ENCODE results near the gene PPP6R2. TPM values are rescaled to one million over a fixed set of nuclear protein-coding genes. Genes with fewer than 3 reads are reported as not detected.
"Not testable (repeated sequence)": the region's sequence is repeated elsewhere in the genome, so short reads cannot be mapped to it uniquely, and the experiment has no call there.

Gene PPP6R2
- total RNA-seq, 2 experiments from 2014 or later: 56.5 to 58.9 TPM

- ChIA-PET CTCF (interaction anchor here (1.0 kb wide), 1 partner anchor 18 kb away, joined by 3 read pairs; no protein-coding TSS in a partner anchor), POLR2A (no interaction called here)
- H3K27me3 Mint-ChIP-seq: no peaks in the 10 kb centered on the region
- H3K4me3 Mint-ChIP-seq: no peak overlapping the region
- no peaks in the 10 kb centered on the region for H3K9me3 Mint-ChIP-seq
- H3K27ac Mint-ChIP-seq: no peak overlapping the region
- H3K36me3 Mint-ChIP-seq (ENCODE audit: low read depth): peaks cover 25% of the 10 kb centered on the region
- H3K4me1 Mint-ChIP-seq: peaks cover 7% of the 10 kb centered on the region
- DNase-seq: no peak
These were observed 24.8 kb downstream of the PPP6R2 start for GRCh38 chr22:50367778-50368500.

DNA sequence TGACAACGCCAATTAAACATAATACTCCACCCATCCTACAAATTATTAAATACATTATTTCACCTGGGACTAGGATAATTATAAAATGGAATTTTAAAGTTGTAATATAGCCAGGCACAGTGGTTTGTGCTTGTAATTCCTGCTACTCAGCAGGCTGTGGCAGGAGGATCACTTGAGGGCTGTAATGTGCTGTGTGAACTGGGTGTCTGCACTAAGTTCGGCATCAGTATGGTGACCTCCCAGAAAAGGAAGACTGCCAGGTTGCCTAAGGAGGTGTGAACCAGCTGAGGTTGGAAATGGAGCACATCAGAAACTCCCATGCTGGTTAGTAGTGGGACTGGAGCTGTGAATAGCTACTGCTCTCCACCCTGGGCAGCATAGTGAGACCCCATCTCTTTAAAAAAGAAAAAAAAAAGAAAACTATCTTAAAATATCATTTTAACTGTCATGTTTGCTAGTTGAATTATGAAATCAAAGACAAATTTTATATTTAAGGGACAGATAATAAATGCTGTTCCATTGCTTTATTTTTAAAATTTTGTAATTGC lies 28.0 kb downstream of the PPP6R2 start:
- Mint-ChIP-seq H3K27me3 (no peaks in the 10 kb centered on the region), H3K9me3 (no peaks in the 10 kb centered on the region), H3K36me3 (ENCODE audit: low read depth) (peaks cover 43% of the 10 kb centered on the region), H3K27ac (no peak overlapping the region), H3K4me1 (peaks cover 18% of the 10 kb centered on the region), H3K4me3 (no peak overlapping the region)
- CTCF ChIA-PET: no interaction called here
- no peak for DNase-seq
- POLR2A ChIA-PET: interaction anchor here (1.2 kb wide), 1 partner anchor 14 kb away, joined by 4 read pairs; no protein-coding TSS in a partner anchor

- Mint-ChIP-seq H3K9me3 (no peaks in the 10 kb centered on the region), H3K36me3 (ENCODE audit: low read depth) (peaks cover 49% of the 10 kb centered on the region), H3K27me3 (no peaks in the 10 kb centered on the region), H3K4me3 (no peak overlapping the region), H3K27ac (peak overlapping the region; percentile 62), H3K4me1 (peaks cover 21% of the 10 kb centered on the region)
- ChIA-PET CTCF (interaction anchor here (1.5 to 1.6 kb wide), 2 partner anchors 9 to 34 kb away, joined by 4 to 8 read pairs; no protein-coding TSS in a partner anchor), POLR2A (interaction anchor here (1.8 kb wide), 1 partner anchor 13 kb away, joined by 6 read pairs; no protein-coding TSS in a partner anchor)
- DNase-seq: no peak
These were observed 33.0 kb downstream of the PPP6R2 start for GRCh38 chr22:50376085-50376651.

DNA sequence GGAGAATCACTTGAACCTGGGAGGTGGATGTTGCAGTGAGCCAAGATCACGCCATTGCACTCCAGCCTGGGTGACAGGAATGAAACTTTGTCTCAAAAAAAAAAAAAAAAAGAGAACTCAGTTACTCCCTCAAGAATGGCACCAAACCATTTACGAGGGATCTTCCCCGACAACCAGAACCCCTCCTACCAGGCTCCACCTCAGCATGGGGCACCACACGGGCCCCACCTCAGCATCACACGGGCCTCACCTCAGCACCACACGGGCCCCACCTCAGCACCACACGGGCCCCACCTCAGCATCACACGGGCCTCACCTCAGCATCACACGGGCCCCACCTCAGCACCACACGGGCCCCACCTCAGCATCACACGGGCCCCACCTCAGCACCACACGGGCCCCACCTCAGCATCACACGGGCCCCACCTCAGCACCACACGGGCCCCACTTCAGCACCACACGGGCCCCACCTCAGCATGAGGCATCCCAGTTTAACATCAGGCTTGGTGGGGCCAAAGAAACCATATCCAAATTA lies 38.0 kb downstream of the PPP6R2 start:
- H3K27me3 Mint-ChIP-seq, H3K4me3 Mint-ChIP-seq, H3K27ac Mint-ChIP-seq, H3K4me1 Mint-ChIP-seq, DNase-seq, H3K9me3 Mint-ChIP-seq, POLR2A ChIA-PET: not testable (repeated sequence)
- CTCF ChIA-PET: interaction anchor here (0.8 kb wide), 1 partner anchor 9 kb away, joined by 3 read pairs; no protein-coding TSS in a partner anchor
- peaks cover 26% of the 10 kb centered on the region for H3K36me3 Mint-ChIP-seq (ENCODE audit: low read depth)

DNA sequence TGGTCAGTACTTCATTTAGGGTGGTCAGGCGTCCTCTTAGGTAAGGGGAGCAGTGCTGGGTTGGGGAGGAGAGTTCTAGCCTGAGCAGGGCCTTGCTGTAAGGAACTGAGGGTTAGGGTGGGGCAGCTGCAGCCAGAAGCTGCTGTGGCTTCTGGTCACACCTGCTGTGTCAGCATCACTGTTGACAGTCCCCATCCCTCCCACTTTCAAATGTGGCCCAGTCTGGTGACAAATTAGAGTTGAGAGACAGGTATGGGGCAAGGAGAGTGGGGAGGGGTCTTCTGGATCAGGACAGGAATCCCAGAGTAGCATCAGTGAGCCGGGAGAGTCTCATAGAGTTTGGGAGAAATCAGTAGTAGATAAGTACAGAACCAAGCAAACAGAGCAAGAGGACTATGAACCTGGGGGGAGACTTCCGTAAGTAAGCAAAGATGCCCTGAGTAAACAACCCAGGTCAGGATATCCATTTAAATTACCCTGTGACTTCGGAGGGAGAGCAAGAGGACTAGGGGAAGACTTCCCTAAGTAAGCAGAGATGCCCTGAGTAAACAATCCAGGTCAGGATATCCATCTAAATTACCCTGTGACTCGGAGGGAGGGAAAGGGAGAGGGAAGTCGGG lies 53.7 kb downstream of the PPP6R2 start:
- Mint-ChIP-seq H3K4me1 (peaks cover 40% of the 10 kb centered on the region), H3K36me3 (ENCODE audit: low read depth) (peaks cover 41% of the 10 kb centered on the region), H3K9me3 (no peaks in the 10 kb centered on the region), H3K27me3 (no peaks in the 10 kb centered on the region), H3K4me3 (no peak overlapping the region), H3K27ac (peak overlapping the region; percentile 79)
- CTCF ChIA-PET: no interaction called here
- POLR2A ChIA-PET: no interaction called here
- DNase-seq: peak; percentile 42

GRCh38 chr22:50397371-50398060 lies 54.4 kb downstream of the PPP6R2 start:
- peaks cover 42% of the 10 kb centered on the region for H3K4me1 Mint-ChIP-seq
- DNase-seq, H3K9me3 Mint-ChIP-seq, H3K27me3 Mint-ChIP-seq, POLR2A ChIA-PET, H3K4me3 Mint-ChIP-seq: not testable (repeated sequence)
- peak overlapping the region; percentile 79 for H3K27ac Mint-ChIP-seq
- CTCF ChIA-PET: interaction anchor here (1.2 kb wide), 1 partner anchor 72 kb away, joined by 3 read pairs; no protein-coding TSS in a partner anchor
- peaks cover 39% of the 10 kb centered on the region for H3K36me3 Mint-ChIP-seq (ENCODE audit: low read depth)

GRCh38 chr22:50398831-50399648 lies 55.9 kb downstream of the PPP6R2 start:
- Mint-ChIP-seq H3K36me3 (ENCODE audit: low read depth) (peaks cover 30% of the 10 kb centered on the region), H3K4me3 (no peak overlapping the region), H3K27me3 (no peaks in the 10 kb centered on the region), H3K4me1 (peaks cover 40% of the 10 kb centered on the region), H3K27ac (peak overlapping the region; percentile 70), H3K9me3 (no peaks in the 10 kb centered on the region)
- ChIA-PET CTCF (interaction anchor here (0.6 to 1.3 kb wide), 4 partner anchors 71 to 128 kb away, joined by 3 to 5 read pairs (median 4); no protein-coding TSS in a partner anchor), POLR2A (interaction anchor here (0.9 kb wide), 1 partner anchor 20 kb away, joined by 3 read pairs; no protein-coding TSS in a partner anchor)
- no peak for DNase-seq

DNA sequence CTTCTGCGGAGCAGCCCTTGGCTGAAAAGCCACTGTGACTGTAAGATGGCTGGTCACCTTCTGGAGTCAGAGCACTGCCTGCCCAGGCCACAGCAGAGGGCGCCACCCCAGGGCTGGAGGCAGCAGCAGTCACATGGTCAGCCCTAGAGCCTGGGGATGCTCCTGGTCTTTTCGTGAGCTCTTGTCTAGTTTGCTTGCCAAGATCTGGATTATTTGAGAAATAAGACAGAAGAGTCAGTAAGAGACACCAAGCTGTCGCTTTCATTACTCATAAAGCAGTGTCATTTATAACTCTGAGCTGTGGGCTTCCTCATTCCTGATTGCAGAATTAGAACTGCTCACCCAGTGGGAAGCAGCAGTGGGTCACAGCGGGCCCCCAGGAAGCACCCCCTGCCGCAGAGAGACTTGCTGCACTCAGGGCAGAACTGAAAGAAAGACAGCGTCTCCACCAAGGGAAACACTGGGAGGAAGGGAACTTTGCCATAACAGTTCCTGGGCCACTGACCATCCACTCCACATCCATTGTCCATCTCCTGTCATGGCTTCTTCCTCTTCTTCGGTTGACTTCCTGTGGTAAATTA lies 56.7 kb downstream of the PPP6R2 start:
- POLR2A ChIA-PET: interaction anchor here (0.9 kb wide), 1 partner anchor 21 kb away, joined by 3 read pairs; no protein-coding TSS in a partner anchor
- no peaks in the 10 kb centered on the region for H3K27me3 Mint-ChIP-seq
- peak overlapping the region; percentile 70 for H3K27ac Mint-ChIP-seq
- peaks cover 39% of the 10 kb centered on the region for H3K4me1 Mint-ChIP-seq
- H3K4me3 Mint-ChIP-seq: no peak overlapping the region
- H3K36me3 Mint-ChIP-seq (ENCODE audit: low read depth): peaks cover 32% of the 10 kb centered on the region
- CTCF ChIA-PET: interaction anchor here (1.2 to 1.3 kb wide), 2 partner anchors 75 to 98 kb away, joined by 3 to 5 read pairs; no protein-coding TSS in a partner anchor
- no peaks in the 10 kb centered on the region for H3K9me3 Mint-ChIP-seq
- peak; percentile 32 for DNase-seq

DNA sequence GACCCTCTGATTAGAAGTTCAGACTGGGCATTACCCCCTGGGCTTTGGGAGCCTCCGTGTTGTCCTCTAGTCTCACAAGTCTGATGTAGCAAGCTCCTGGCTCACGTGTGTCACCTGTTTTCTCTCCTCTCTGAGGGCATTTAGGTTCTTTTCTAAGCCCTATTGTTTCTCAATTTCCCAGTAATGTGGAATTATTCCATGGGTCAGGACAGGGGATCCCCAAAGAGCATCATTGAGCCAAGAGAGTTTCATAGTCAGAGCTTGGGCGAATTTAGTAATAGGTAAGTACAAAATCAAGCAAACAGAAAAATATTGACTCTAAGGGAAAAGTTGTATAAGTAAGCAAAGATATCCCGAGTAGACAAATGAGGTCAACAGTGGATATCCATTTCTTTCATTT lies 57.3 kb downstream of the PPP6R2 start:
- no peaks in the 10 kb centered on the region for H3K27me3 Mint-ChIP-seq
- H3K27ac Mint-ChIP-seq: peak overlapping the region; percentile 70
- peaks cover 34% of the 10 kb centered on the region for H3K4me1 Mint-ChIP-seq
- ChIA-PET POLR2A (no interaction called here), CTCF (interaction anchor here (1.2 to 1.3 kb wide), 2 partner anchors 76 to 98 kb away, joined by 3 to 5 read pairs; no protein-coding TSS in a partner anchor)
- no peak for DNase-seq
- peaks cover 30% of the 10 kb centered on the region for H3K36me3 Mint-ChIP-seq (ENCODE audit: low read depth)
- H3K9me3 Mint-ChIP-seq: no peaks in the 10 kb centered on the region
- no peak overlapping the region for H3K4me3 Mint-ChIP-seq

- CTCF ChIA-PET: interaction anchor here (1.2 kb wide), 1 partner anchor 76 kb away, joined by 3 read pairs; no protein-coding TSS in a partner anchor
- Mint-ChIP-seq H3K36me3 (ENCODE audit: low read depth) (peaks cover 30% of the 10 kb centered on the region), H3K27ac (no peak overlapping the region), H3K4me1 (peaks cover 34% of the 10 kb centered on the region), H3K4me3 (no peak overlapping the region), H3K9me3 (no peaks in the 10 kb centered on the region), H3K27me3 (no peaks in the 10 kb centered on the region)
- no peak for DNase-seq
- POLR2A ChIA-PET: no interaction called here
These were observed 57.8 kb downstream of the PPP6R2 start for GRCh38 chr22:50400931-50401330.

GRCh38 chr22:50401907-50402306 lies 58.8 kb downstream of the PPP6R2 start:
- H3K36me3 Mint-ChIP-seq (ENCODE audit: low read depth): peaks cover 34% of the 10 kb centered on the region
- POLR2A ChIA-PET: no interaction called here
- no peak overlapping the region for H3K4me3 Mint-ChIP-seq
- no peak overlapping the region for H3K27ac Mint-ChIP-seq
- no peaks in the 10 kb centered on the region for H3K27me3 Mint-ChIP-seq
- H3K9me3 Mint-ChIP-seq: no peaks in the 10 kb centered on the region
- CTCF ChIA-PET: no interaction called here
- no peak for DNase-seq
- H3K4me1 Mint-ChIP-seq: peaks cover 28% of the 10 kb centered on the region

All from activated CD4-positive, alpha-beta memory T cell treated with anti-CD3 and anti-CD28 coated beads, Interleukin-2, amount 10 ng/mL, durations not matched to agents 7 days and 5 days (primary cell).